ENCODE measurements around the gene CLEC20A. TPM values are rescaled to one million over a fixed set of nuclear protein-coding genes. Genes with fewer than 3 reads are reported as not detected.

Gene CLEC20A
- total and polyA plus RNA-seq, 12 donors, result not detected

DNA sequence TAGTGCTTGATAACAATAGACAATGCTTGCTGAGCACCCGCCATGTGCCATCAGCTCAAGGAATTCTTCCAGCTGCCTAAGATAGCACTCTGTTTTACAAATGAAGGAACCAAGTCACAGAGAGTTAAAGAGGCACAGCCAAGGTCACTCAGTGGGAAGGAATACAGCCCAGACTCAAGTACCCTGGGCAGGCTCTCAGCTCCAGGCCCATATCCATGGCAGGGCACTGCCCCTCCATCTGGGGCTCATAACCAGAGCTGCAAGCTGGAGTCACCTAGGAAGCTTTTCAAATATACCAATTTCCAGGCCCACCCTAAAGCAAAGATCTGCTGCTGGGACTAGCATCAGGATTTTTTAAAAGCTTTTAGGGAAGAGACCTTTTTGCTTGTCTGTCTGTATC, 1.6 kb downstream of the CLEC20A start:
- Histone ChIP-seq H3K27ac (no peak overlapping the region), H3K9me3 (replicated peaks in 1 of 3) (no peaks in the 10 kb centered on the region), H3K27me3 (no peaks in the 10 kb centered on the region), H3K4me1 (replicated peaks in 1 of 2) (no peaks in the 10 kb centered on the region), H3K36me3 (replicated peaks in 1 of 2) (no peaks in the 10 kb centered on the region), H3K4me3 (no peak overlapping the region)
- peak in 1 of 7 donors; percentile 25 for DNase-seq
- 97 to 100% (median 99%) methylated on average over 1 of the region's 1 CpG for WGBS, 4 donors
- intact Hi-C loops (cut with DNase I), result no loop called here
- TF ChIP-seq POLR2A (IDR thresholded peaks at IDR 0.05), result no peak
- TF ChIP-seq, protein P1, sequence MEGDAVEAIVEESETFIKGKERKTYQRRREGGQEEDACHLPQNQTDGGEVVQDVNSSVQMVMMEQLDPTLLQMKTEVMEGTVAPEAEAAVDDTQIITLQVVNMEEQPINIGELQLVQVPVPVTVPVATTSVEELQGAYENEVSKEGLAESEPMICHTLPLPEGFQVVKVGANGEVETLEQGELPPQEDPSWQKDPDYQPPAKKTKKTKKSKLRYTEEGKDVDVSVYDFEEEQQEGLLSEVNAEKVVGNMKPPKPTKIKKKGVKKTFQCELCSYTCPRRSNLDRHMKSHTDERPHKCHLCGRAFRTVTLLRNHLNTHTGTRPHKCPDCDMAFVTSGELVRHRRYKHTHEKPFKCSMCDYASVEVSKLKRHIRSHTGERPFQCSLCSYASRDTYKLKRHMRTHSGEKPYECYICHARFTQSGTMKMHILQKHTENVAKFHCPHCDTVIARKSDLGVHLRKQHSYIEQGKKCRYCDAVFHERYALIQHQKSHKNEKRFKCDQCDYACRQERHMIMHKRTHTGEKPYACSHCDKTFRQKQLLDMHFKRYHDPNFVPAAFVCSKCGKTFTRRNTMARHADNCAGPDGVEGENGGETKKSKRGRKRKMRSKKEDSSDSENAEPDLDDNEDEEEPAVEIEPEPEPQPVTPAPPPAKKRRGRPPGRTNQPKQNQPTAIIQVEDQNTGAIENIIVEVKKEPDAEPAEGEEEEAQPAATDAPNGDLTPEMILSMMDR (IDR thresholded peaks at IDR 0.05), result no peak

DNA sequence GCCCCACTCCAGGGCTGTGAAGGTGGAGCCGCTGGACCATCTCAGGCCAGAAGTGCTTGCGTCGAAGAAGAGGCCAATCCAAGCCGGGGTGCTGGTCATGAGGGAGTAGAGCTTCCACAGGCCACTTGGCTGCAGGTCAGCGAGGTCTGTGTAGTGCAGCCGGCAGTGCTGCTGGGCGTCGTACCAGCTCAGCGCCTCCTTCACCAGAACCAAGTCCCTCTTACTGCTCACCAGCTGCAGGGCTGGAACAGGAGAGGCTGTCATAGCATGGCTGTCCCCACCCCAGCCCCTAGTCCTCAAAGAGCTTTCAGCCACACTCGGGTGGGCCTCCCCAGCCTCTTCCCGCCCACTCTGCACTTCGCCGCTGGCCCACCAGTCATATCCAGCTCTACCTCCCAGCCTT, 2.2 kb downstream of the CLEC20A start:
- peak in 1 of 7 donors; percentile 29 for DNase-seq
- Histone ChIP-seq H3K27ac (no peak overlapping the region), H3K9me3 (replicated peaks in 1 of 3) (no peaks in the 10 kb centered on the region), H3K36me3 (replicated peaks in 1 of 2) (no peaks in the 10 kb centered on the region), H3K4me3 (no peak overlapping the region), H3K27me3 (no peaks in the 10 kb centered on the region), H3K4me1 (replicated peaks in 1 of 2) (no peaks in the 10 kb centered on the region)
- TF ChIP-seq, protein P1 (IDR thresholded peaks at IDR 0.05), result no peak
- no peak for TF ChIP-seq POLR2A (IDR thresholded peaks at IDR 0.05)
- WGBS, 4 donors, result 93 to 98% (median 95%) methylated on average over 8 to 13 of the region's 13 CpGs
- intact Hi-C loops (cut with DNase I), result no loop called here

DNA sequence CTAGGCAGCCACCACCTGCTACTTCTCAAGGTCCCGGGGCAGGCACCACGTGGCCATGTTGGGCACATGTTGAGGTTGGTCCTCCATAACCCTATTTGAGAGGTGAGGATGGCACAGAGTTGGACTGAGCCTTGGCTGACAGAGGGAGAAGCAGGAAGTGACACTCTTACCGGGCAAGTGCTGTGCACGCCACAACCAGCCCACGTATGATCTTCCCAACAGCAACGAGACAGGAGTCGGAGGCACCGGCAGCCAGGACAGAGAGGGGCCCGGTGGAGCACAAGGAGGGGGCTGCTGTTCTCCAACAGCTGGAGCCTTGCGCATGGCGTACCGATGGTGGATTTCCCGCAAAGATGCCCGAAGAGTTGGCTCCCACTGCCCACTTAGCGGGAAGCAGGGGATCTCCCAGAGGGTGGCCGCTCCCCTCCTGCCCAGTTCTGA, 3.4 kb downstream of the CLEC20A start:
- Histone ChIP-seq H3K4me3 (no peak overlapping the region), H3K36me3 (replicated peaks in 1 of 2) (no peaks in the 10 kb centered on the region), H3K27me3 (no peaks in the 10 kb centered on the region), H3K4me1 (replicated peaks in 1 of 2) (no peaks in the 10 kb centered on the region), H3K27ac (no peak overlapping the region), H3K9me3 (replicated peaks in 1 of 3) (no peaks in the 10 kb centered on the region)
- peak in 1 of 7 donors; percentile 33 for DNase-seq
- no peak for TF ChIP-seq POLR2A (IDR thresholded peaks at IDR 0.05)
- TF ChIP-seq, protein P1 (IDR thresholded peaks at IDR 0.05), result no peak
- intact Hi-C loops (cut with DNase I), result no loop called here
- 89 to 94% (median 92%) methylated on average over 16 of the region's 16 CpGs for WGBS, 4 donors

DNA sequence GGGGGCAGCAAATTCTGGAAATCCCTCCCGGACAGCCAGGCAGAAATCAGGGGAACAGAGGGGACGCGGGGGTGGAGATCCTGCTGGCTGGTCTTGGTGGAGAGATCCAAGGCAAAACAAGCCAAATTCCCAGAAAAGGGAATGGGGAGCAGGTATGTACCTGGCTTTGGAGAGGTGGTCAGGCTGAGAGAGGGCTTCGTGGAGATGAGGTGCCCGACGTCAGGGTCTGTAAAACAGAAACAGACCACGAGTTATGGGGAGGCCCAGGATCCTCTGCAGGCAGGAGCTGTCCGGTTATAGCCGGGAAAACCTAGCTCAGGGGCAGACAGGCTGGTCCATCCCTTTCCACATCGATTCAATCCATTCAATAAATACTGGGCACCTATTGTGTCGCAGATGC, 4.4 kb downstream of the CLEC20A start:
- DNase-seq, result no peak
- no peaks in the 10 kb centered on the region for H3K9me3 ChIP-seq (replicated peaks in 1 of 3)
- intact Hi-C loops (cut with DNase I), result no loop called here

More for the DNA sequence above, 4.4 kb downstream of the CLEC20A start:
- Histone ChIP-seq H3K4me3 (no peak overlapping the region), H3K4me1 (replicated peaks in 1 of 2) (no peaks in the 10 kb centered on the region), H3K27me3 (no peaks in the 10 kb centered on the region), H3K27ac (no peak overlapping the region), H3K36me3 (replicated peaks in 1 of 2) (no peaks in the 10 kb centered on the region)
- 85 to 90% (median 88%) methylated on average over 11 of the region's 11 CpGs for WGBS, 4 donors
- TF ChIP-seq, protein P1 (IDR thresholded peaks at IDR 0.05), result no peak
- TF ChIP-seq POLR2A (IDR thresholded peaks at IDR 0.05), result no peak

All from adrenal gland (tissue), 12 donors.